Psoas muscle (tissue), 8 donors: Measurements from ENCODE around the gene BCAR3. TPM values are rescaled to one million over a fixed set of nuclear protein-coding genes. Genes with fewer than 3 reads are reported as not detected.
A peak's percentile ranks its signal among the peaks of the same experiment; 100 is the strongest.

Experiments used
- ATAC-seq, 4 donors: fragments of 200-7000 bp; cut with Tn5 transposase; one replicate each; pipeline ENCODE4 v1.9.1; 2020; ENCODE audit warnings: moderate library complexity in 3 of 4, mild to moderate bottlenecking in 2 of 4
- DNase-seq, 2 donors: peaks; one replicate each; pipeline ENCODE4 v3.0.0-alpha.2; 2020
- H3K27ac ChIP-seq: fragments of 200-600 bp; one replicate; pipeline ENCODE4 v1.8.0; 2022
- H3K27me3 ChIP-seq, 3 donors: fragments of 200-600 bp in 1 of 3; one replicate each; pipeline versions ENCODE4 v1.6.1 to v1.8.0; 2013 to 2022; ENCODE audit warnings: low read length in 2 of 3, mild to moderate bottlenecking in 2 of 3, moderate library complexity in 1 of 3; ENCODE audit not compliant: insufficient read depth in 3 of 3
- H3K36me3 ChIP-seq, 2 donors: fragments of 200-600 bp in 1 of 2; one replicate each; pipeline versions ENCODE4 v1.6.1 to v1.8.0; 2013 to 2022; ENCODE audit warnings: low read depth in 1 of 2, mild to moderate bottlenecking in 1 of 2, moderate library complexity in 1 of 2; ENCODE audit not compliant: insufficient read depth in 1 of 2
- H3K4me1 ChIP-seq: fragments of 200-600 bp; one replicate; pipeline ENCODE4 v1.8.0; 2022
- H3K4me3 ChIP-seq: fragments of 200-600 bp; one replicate; pipeline ENCODE4 v1.8.0; 2022; ENCODE audit warnings: mild to moderate bottlenecking
- H3K9me3 ChIP-seq: fragments of 200-600 bp; one replicate; pipeline ENCODE4 v1.8.0; 2022
- WGBS, 3 donors: extraction: QIAGEN DNeasy Blood & Tissue Kit; methylation state at CpG; one replicate each; pipeline versions ENCODE4 v1.1.6 to v1.1.7; 2013; 5-methylcytosine and 5-hydroxymethylcytosine counted together
- intact Hi-C, 2 donors: fragments of 100-400 bp; cut with DNase I; formaldehyde crosslinking; loops; one replicate each; pipeline versions ENCODE4 v1.11.0 to v1.14.2; 2022
- polyA plus RNA-seq, 3 donors: library from polyadenylated mRNA; stranded (reverse); fragments of 200-250 nt; gene quantifications; one replicate each; pipeline ENCODE4 v1.2.3, GENCODE V29; 2013
- total RNA-seq, 4 donors: library from RNA; stranded (reverse); fragmentation: NEBNext Ultra II Directional in 2 of 4; extraction: Animal tissue kit (Norgen Biotek cat#: 25700) in 2 of 4; gene quantifications; one replicate each; pipeline versions ENCODE4 v1.2.1 to v1.2.4, GENCODE V29; 2021 to 2023
- TF ChIP-seq, protein P1 (sequence below): fragments of 200-600 bp; IDR thresholded peaks from one replicate; pipeline ENCODE4 v1.8.0; 2022; ENCODE audit warnings: antibody characterized with exemption
- donor health status: healthy with polysubstance abuse.
- donor health status: DM: no; HTN: no; CAD: no; lungs with moderate emphysema.
- donor health status: Bipolar disorder and iron deficiency.
- donor health status: healthy.
- donor health status: DM: yes; HTN: yes; CAD: no.
- donor health status: DM: no; HTN: no; CAD: no.
- donor health status: DM: no; HTN: no; CAD: no.
- donor health status: DM: yes; HTN: yes; CAD: no.

Gene BCAR3
- total and polyA plus RNA-seq, 7 donors: 15.8 to 64.1 (median 18.4) TPM

DNA sequence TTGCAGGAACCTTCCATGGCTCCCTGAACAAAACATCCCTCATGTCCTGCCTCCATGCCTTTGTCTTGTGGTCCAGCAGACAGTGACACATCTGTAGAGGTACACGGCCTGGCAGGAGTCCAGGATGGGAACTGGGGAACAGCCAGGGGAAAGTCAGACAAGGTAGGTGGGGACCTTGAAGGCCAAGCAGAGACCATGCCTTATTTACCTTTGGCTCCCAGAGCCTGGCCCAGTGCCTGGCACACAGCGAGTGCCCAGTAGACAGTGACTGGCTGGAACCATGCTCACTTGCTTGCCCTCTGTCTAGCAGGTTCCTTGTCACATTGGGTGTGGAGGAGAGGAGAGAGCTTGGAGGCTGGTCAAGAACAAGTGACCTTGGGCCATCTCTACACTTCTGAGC lies 81.0 kb downstream of the BCAR3 start:
- WGBS, 3 donors: 54 to 62% (median 58%) methylated on average over 2 of the region's 2 CpGs
- ATAC-seq: peak in 3 of 4 donors; percentile 39 to 68 (median 46)
- TF ChIP-seq, protein P1, sequence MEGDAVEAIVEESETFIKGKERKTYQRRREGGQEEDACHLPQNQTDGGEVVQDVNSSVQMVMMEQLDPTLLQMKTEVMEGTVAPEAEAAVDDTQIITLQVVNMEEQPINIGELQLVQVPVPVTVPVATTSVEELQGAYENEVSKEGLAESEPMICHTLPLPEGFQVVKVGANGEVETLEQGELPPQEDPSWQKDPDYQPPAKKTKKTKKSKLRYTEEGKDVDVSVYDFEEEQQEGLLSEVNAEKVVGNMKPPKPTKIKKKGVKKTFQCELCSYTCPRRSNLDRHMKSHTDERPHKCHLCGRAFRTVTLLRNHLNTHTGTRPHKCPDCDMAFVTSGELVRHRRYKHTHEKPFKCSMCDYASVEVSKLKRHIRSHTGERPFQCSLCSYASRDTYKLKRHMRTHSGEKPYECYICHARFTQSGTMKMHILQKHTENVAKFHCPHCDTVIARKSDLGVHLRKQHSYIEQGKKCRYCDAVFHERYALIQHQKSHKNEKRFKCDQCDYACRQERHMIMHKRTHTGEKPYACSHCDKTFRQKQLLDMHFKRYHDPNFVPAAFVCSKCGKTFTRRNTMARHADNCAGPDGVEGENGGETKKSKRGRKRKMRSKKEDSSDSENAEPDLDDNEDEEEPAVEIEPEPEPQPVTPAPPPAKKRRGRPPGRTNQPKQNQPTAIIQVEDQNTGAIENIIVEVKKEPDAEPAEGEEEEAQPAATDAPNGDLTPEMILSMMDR: no peak

DNA sequence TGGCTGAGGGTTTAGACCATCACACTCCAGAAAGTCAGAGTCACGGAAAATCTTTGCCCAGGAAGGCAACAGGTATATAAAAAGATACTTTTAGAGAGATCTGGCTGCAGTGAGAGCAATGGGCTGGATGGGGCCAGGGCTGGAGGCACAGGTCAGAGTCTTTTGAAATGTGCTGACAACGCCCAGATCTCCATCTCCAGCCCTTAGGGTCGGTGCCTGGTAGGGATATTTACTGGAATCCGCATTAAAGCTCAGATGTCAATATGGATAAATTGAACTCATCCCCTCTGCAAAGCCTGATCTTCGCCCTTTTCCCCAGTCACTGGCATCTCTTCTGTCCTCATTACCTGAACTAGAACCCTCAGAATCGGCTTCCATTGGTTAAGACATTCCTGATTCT lies 82.2 kb downstream of the BCAR3 start:
- intact Hi-C loops: no loop called here
- ATAC-seq (no peak), DNase-seq (no peak)
- Histone ChIP-seq H3K36me3 (no peaks in the 10 kb centered on the region), H3K9me3 (no peaks in the 10 kb centered on the region), H3K4me3 (no peak overlapping the region), H3K27ac (peak overlapping the region; percentile 76), H3K27me3 (no peaks in the 10 kb centered on the region), H3K4me1 (peaks cover 87% of the 10 kb centered on the region)
- WGBS, 3 donors: 73 to 89% (median 81%) methylated on average over 6 of the region's 6 CpGs
- TF ChIP-seq, protein P1: no peak

More for the DNA sequence above, 81.0 kb downstream of the BCAR3 start:
- Histone ChIP-seq H3K4me3 (no peak overlapping the region), H3K27me3 (no peaks in the 10 kb centered on the region), H3K9me3 (no peaks in the 10 kb centered on the region), H3K36me3 (no peaks in the 10 kb centered on the region), H3K27ac (peak overlapping the region; percentile 76), H3K4me1 (peaks cover 86% of the 10 kb centered on the region)
- intact Hi-C loops: no loop called here
- peak; percentile 43 to 76 for DNase-seq

DNA sequence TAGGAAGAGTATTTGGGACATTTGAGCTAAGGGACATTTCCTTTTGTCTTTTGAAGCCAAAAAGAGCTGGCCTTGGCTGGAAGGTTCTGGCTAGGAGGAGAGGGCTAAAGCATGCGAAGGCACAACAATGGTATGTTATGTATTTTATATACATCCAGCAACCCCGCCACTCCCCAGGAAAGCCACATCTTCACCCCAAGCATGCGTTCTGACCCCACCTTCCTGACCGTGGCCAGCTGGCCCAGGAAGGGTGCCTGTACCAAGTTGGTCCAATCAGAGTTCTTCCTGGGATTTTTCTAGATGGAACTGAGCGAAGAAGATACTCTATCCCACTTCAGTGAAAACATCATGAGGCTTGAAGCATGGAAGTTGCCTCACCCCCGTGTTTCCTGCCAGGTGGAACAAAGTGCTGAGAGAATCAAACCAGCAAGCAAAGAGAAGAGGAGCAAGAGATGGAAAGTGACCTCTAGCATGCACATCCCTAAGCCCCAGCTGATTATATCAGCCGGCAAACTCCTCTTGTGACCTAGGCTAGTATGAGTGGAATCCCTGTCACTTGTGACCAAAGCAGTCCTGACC lies 82.7 kb downstream of the BCAR3 start:
- intact Hi-C loops: no loop called here
- Histone ChIP-seq H3K4me3 (no peak overlapping the region), H3K27ac (peak overlapping the region; percentile 76), H3K36me3 (no peaks in the 10 kb centered on the region), H3K27me3 (no peaks in the 10 kb centered on the region), H3K4me1 (peaks cover 86% of the 10 kb centered on the region), H3K9me3 (no peaks in the 10 kb centered on the region)
- DNase-seq: no peak
- 54 to 64% (median 58%) methylated on average over 7 of the region's 7 CpGs for WGBS, 3 donors
- ATAC-seq: peak in 3 of 4 donors; percentile 18 to 39 (median 26)
- TF ChIP-seq, protein P1: no peak

DNA sequence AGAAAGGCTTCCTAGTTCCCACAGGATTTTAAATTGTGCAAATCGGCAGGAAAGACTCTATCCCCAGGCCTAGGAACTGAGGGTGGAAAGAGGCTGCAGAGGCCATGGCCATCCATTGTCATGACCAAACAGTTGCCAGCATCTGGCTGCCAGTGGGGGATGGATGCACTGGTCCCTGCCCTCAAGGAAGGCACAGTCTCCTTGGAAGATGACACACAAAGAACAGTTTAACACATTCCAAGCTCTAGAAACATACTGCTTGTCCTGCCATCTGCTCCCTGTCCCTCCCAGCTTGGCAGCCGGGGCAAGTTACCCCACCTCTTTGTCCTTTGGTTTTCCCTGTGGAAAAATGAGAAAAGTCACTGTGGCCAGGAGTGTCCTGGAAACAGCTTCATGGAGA lies 83.2 kb downstream of the BCAR3 start:
- peaks cover 86% of the 10 kb centered on the region for H3K4me1 ChIP-seq
- H3K27ac ChIP-seq: peak overlapping the region; percentile 76
- H3K4me3 ChIP-seq: no peak overlapping the region
- TF ChIP-seq, protein P1: no peak
- intact Hi-C loops: no loop called here
- H3K27me3 ChIP-seq: no peaks in the 10 kb centered on the region
- no peak for DNase-seq
- H3K36me3 ChIP-seq: no peaks in the 10 kb centered on the region
- 43 to 65% (median 54%) methylated on average over 2 of the region's 2 CpGs for WGBS, 3 donors
- no peaks in the 10 kb centered on the region for H3K9me3 ChIP-seq
- ATAC-seq: no peak

DNA sequence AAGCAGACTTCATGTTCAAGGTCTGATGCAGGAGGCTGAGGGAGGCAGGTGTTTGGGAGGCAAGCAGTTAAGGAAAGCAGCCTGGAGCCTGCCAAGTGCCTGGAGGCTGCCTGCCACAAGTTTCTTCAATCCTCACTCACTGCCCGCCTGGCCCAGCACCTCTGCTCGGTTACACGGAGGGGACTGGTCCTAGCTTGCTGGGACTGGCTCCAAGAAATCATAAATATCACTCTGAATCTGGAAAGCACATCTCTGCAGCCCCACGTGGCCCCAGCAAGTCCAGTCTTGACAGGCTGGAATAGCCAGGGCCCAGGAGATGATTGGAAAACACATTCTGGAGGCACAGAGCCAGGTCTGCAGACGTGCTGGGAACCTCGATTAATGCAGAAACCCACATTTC lies 83.9 kb downstream of the BCAR3 start:
- intact Hi-C loops: no loop called here
- Histone ChIP-seq H3K4me1 (peaks cover 87% of the 10 kb centered on the region), H3K27ac (peak overlapping the region; percentile 76)

More for the DNA sequence above, 83.9 kb downstream of the BCAR3 start:
- Histone ChIP-seq H3K27me3 (no peaks in the 10 kb centered on the region), H3K9me3 (no peaks in the 10 kb centered on the region), H3K4me3 (no peak overlapping the region), H3K36me3 (no peaks in the 10 kb centered on the region)
- DNase-seq (peak in 1 of 2 donors; percentile 75), ATAC-seq (peak; percentile 15 to 84 (median 66))
- TF ChIP-seq, protein P1: no peak
- 6 to 13% (median 11%) methylated on average over 6 of the region's 6 CpGs for WGBS, 3 donors
